ENCODE data around the gene RGS9BP. TPM values are rescaled to one million over a fixed set of nuclear protein-coding genes. Genes with fewer than 3 reads are reported as not detected.

Gene RGS9BP, protein sequence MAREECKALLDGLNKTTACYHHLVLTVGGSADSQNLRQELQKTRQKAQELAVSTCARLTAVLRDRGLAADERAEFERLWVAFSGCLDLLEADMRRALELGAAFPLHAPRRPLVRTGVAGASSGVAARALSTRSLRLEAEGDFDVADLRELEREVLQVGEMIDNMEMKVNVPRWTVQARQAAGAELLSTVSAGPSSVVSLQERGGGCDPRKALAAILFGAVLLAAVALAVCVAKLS
- total RNA-seq = 0.22 and 0.50 TPM in 2 replicates

DNA sequence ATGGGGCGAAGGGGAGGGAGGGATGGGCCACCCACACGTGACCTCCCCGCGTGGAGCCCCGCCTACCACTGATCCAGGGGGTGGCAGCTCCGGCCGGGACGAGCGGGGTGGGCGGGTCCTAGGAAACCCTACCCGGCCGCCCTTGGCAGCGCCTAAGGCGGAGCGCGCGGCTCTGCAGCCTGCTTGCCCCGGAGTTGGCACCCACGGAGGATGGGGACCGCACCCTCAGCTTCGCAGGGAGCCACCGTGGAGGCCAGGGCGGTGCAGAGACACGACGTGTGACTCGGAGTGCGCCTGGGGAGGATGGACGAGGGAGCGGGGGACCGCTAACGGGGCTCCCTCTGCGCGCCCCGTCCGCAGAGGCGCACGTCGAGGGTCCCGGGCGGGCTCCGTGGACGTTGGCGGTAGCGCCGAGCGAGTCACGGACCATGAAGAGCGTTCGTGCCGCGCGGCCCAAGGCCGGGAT is at the start of gene RGS9BP:
Gene RGS9BP, plus strand, starts transcription at position 129 of the 466 bp plus-strand sequence. CDS start 416 bp downstream, outside the sequence.

DNA sequence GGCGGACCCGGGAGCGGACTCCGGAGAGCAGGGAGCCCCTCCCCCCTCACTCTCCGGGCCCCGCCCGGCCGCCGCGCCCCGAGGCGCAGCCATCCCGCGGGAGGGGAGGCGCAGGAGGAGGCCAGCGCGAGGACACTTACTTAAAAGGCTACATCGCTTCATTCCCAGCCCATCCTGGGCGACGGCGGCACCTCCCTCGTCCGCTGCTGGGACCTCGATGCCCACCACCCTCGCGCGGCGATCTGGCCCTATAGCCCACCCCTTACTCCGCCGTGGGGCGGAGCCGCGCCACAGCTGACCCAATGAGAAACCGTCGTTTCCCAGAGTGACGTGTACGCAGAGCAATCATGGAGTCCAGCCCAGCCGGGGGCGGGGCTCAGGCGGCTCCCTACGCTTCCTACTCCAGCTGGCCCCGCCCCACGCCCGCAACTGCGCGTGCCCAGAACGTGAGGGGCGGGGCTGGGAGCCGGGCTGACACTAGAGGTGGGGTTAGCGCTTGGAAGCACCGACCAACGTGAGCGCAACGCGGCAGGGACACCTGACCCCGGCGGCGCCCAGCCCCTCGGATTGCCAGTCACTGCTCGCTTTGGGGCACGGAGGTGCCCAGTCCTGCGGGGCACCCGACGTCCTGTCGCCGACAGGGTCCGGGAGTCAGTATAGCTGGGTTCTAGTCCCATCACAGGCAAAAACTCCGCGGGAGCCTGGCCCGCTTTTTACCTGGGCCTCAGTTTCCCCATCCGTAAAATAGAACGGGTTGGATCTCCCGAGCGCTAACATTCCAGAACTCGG is 523 bp upstream of the RGS9BP start, which contains the start of gene ANKRD27:
Gene ANKRD27, minus strand, starts transcription at position 250 of the 789 bp plus-strand sequence. CDS start 16,165 bp downstream, outside the sequence.

DNA sequence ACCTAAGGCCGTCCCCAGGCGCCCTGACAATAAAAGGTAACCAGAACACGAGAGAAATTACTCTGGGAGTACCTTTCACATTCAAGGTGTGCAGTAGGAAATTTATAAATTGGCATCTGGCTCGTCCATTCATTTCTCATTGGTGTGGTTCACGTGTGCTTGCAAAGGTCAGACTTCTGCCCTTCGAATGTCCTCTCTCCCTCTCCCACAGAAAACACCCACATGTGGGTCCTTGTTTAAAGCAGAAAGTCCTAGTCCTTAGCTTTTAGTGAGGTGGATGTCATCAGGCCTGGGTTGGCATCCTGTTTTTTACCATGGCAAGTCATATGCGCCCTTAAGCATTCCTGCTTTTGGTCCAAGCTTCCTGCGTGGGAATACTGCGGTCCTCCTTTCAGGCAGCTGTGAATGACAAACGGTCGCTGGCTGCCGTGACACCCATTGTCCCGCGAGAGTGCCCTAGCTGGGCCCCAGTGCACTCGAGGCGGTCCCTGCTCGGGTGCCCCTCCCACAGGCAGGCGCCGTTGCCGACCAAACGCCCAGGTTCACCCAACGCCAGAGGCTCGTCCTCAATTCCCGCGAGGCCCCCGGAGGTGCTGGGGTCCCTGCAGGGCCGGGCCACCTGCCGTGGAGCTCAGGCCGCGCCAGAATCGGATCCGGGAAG is 15.8 kb downstream of the RGS9BP start, which contains the start of gene NUDT19:
Gene NUDT19, plus strand, starts transcription at position 531 of the 661 bp plus-strand sequence. CDS start 140 bp downstream, outside the sequence.

DNA sequence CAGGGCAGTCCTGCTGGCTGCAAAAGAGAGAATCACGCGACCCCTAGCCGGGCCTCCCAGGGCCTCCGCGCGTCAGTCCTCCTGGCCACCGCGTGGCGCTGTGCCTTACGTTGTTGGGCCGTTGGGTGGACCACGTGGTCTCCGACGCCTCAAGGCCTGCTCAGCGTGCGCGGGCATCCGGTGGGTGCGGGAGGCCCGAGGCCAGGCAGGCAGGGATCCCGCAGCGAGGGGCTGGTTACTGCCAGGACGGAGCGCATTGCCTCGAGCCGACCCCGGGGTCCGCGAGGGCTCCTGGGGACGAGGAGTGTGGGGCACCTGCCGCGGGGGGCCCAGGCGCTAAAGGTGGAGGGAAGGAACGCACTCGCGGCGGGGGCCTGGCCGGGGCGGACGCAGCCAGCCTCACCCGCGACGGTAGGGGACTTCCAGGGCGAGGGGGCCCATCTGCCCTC is 44.0 kb downstream of the RGS9BP start, which contains the start of gene TDRD12:
Gene TDRD12, plus strand, starts transcription at position 157 of the 449 bp plus-strand sequence. CDS start 306 bp downstream, outside the sequence.

Other genes starting within 250 kb of the RGS9BP start
- 83.9 and 175 TPM in 2 replicates for gene PDCD5, start 94.7 kb upstream of the RGS9BP start, total RNA-seq
- gene ANKRD27, start 668 bp upstream of the RGS9BP start, total RNA-seq = 44.9 and 52.6 TPM in 2 replicates
- 4.9 and 5.1 TPM in 2 replicates for gene NUDT19, start 16.0 kb downstream of the RGS9BP start, total RNA-seq
- 0.11 and 0.37 TPM in 2 replicates for gene TDRD12, start 43.9 kb downstream of the RGS9BP start, total RNA-seq
- gene SLC7A9, start 193.9 kb downstream of the RGS9BP start, total RNA-seq = 0.25 TPM in 1 of 2 replicates, not detected in the other

All from uterine smooth muscle cell (primary cell).